Epithelial cell of esophagus (primary cell): ENCODE data around the gene PLEKHH2.
"Not testable (repeated sequence)": the region's sequence is repeated elsewhere in the genome, so short reads cannot be mapped to it uniquely, and the experiment has no call there.

ENCODE experiments used
- DNase-seq: peaks from one replicate; pipeline ENCODE4 v3.0.0; 2010; ENCODE audit warnings: low read depth
- H3K4me3 ChIP-seq: 2 replicates; pipeline ENCODE4 v1.5.1; 2011; ENCODE audit warnings: mild to moderate bottlenecking, low read length, control low read depth
- CTCF ChIP-seq: IDR thresholded peaks from 2 replicates; pipeline ENCODE4 v1.5.1; 2011; ENCODE audit warnings: low read depth, mild to moderate bottlenecking, low read length, control low read depth, inconsistent platforms; ENCODE audit not compliant: insufficient read depth; ENCODE audit errors: missing control alignments

The PLEKHH2 gene

GRCh38 chr2:43616967-43617680 lies 19.9 kb upstream of the PLEKHH2 start:
- no peak for TF ChIP-seq CTCF
- DNase-seq = no peak
- H3K4me3 ChIP-seq = no peak overlapping the region

GRCh38 chr2:43619511-43619910 lies 17.5 kb upstream of the PLEKHH2 start:
- DNase-seq = no peak
- no peak for TF ChIP-seq CTCF
- no peak overlapping the region for H3K4me3 ChIP-seq

- no peak for TF ChIP-seq CTCF
- DNase-seq = no peak
- H3K4me3 ChIP-seq = no peak overlapping the region
Observed at GRCh38 chr2:43622931-43623451, 14.1 kb upstream of the PLEKHH2 start.

- TF ChIP-seq CTCF = no peak
- no peak overlapping the region for H3K4me3 ChIP-seq
- no peak for DNase-seq
Observed at GRCh38 chr2:43631618-43632317, 5.3 kb upstream of the PLEKHH2 start.

- H3K4me3 ChIP-seq = no peak overlapping the region
- DNase-seq = peak; percentile 56
- no peak for TF ChIP-seq CTCF
Observed at GRCh38 chr2:43634604-43635306, 2.3 kb upstream of the PLEKHH2 start.

- not testable (repeated sequence) for H3K4me3 ChIP-seq, DNase-seq
Observed at GRCh38 chr2:43636153-43636552, 907 bp upstream of the PLEKHH2 start.

- peak overlapping the region; percentile 57 for H3K4me3 ChIP-seq
- TF ChIP-seq CTCF = no peak
- DNase-seq = no peak
Observed at GRCh38 chr2:43636621-43637020, 439 bp upstream of the PLEKHH2 start.
